Hepatocyte (in vitro differentiated cells): ENCODE results near the gene CARD10. TPM values are rescaled to one million over a fixed set of nuclear protein-coding genes. Genes with fewer than 3 reads are reported as not detected.

Source experiments
- DNase-seq: peaks from one replicate; pipeline ENCODE4 v3.0.0-alpha.2; 2016; ENCODE audit warnings: low spot score
- H2AFZ ChIP-seq: fragments of 200-600 bp; sonication (generic); 2 replicates; pipeline ENCODE4 v1.6.0; 2016; ENCODE audit warnings: antibody characterized with exemption, mild to moderate bottlenecking
- H3K27ac ChIP-seq: fragments of 200-600 bp; sonication (generic); 2 replicates; pipeline ENCODE4 v1.5.1; 2016; ENCODE audit warnings: mild to moderate bottlenecking
- H3K27me3 ChIP-seq: fragments of 200-600 bp; sonication (generic); 2 replicates; pipeline ENCODE4 v1.6.1; 2016
- H3K36me3 ChIP-seq: fragments of 200-600 bp; sonication (generic); replicated peaks from 2 replicates; pipeline ENCODE4 v1.5.1; 2016; ENCODE audit warnings: low read depth; ENCODE audit not compliant: insufficient read depth
- H3K4me1 ChIP-seq: fragments of 200-600 bp; sonication (generic); 2 replicates; pipeline ENCODE4 v1.5.1; 2016; ENCODE audit warnings: mild to moderate bottlenecking, moderate library complexity; ENCODE audit not compliant: insufficient read depth
- H3K4me2 ChIP-seq: fragments of 200-600 bp; sonication (generic); 2 replicates; pipeline ENCODE4 v1.6.0; 2016
- H3K4me3 ChIP-seq: fragments of 200-600 bp; sonication (generic); 2 replicates; pipeline ENCODE4 v1.5.1; 2016; ENCODE audit warnings: mild to moderate bottlenecking
- H3K79me2 ChIP-seq: fragments of 200-600 bp; sonication (generic); 2 replicates; pipeline ENCODE4 v1.6.0; 2017; ENCODE audit warnings: mild to moderate bottlenecking
- H3K9me2 ChIP-seq: fragments of 200-600 bp; sonication (generic); replicated peaks from 2 replicates; pipeline ENCODE4 v1.6.0; 2017; ENCODE audit warnings: mild to moderate bottlenecking; ENCODE audit not compliant: insufficient read depth
- H3K9me3 ChIP-seq: fragments of 200-600 bp; sonication (generic); 2 replicates; pipeline ENCODE4 v1.5.1; 2016; ENCODE audit warnings: low read depth, mild to moderate bottlenecking
- H4K20me1 ChIP-seq: fragments of 200-600 bp; sonication (generic); 2 replicates; pipeline ENCODE4 v1.6.0; 2016; ENCODE audit warnings: mild to moderate bottlenecking; ENCODE audit not compliant: insufficient read depth, poor library complexity, severe bottlenecking
- CTCF ChIP-seq: fragments of 200-600 bp; sonication (generic); IDR thresholded peaks from 2 replicates; pipeline ENCODE4 v1.5.1; 2016; ENCODE audit warnings: antibody characterized with exemption, mild to moderate bottlenecking; ENCODE audit not compliant: poor library complexity
- EZH2 ChIP-seq: fragments of 200-600 bp; sonication (generic); IDR thresholded peaks from 2 replicates; pipeline ENCODE4 v1.6.1; 2016; ENCODE audit warnings: antibody characterized with exemption, mild to moderate bottlenecking, borderline replicate concordance
- EZH2phosphoT487 ChIP-seq: fragments of 200-600 bp; sonication (generic); IDR thresholded peaks from one replicate; pipeline ENCODE4 v1.6.1; 2018; ENCODE audit warnings: antibody characterized with exemption, mild to moderate bottlenecking, low read depth, moderate library complexity; ENCODE audit not compliant: unreplicated experiment, severe bottlenecking
- WGBS: methylation state at CpG from one replicate; pipeline ENCODE4 v1.1.6; 2016; ENCODE audit warnings: low lambda C conversion rate; ENCODE audit errors: missing lambda C conversion rate; 5-methylcytosine and 5-hydroxymethylcytosine counted together
- polyA plus RNA-seq: library from polyadenylated mRNA; unstranded; fragments of >200 nt; fragmentation: Nextera tagmentation; extraction: Ambion mirVana; gene quantifications from 2 replicates; pipeline ENCODE4 v1.2.1, GENCODE V29; 2016
- total RNA-seq: library from RNA; depleted of rRNA; stranded (reverse); fragments of >200 nt; gene quantifications from 2 replicates; pipeline ENCODE4 v1.2.3, GENCODE V29; 2014

Gene CARD10
- total and polyA plus RNA-seq, 2 experiments from 2014 or later = 23.4 to 28.7 TPM

GRCh38 chr22:37488337-37489135 is 30.7 kb downstream of the CARD10 start:
- WGBS = 72% methylated on average over 14 of the region's 15 CpGs
- no peak for TF ChIP-seq CTCF
- no peak for TF ChIP-seq EZH2
- TF ChIP-seq EZH2phosphoT487 = no peak
- DNase-seq = no peak
- no peak overlapping the region for H3K4me3 ChIP-seq
- no peaks in the 10 kb centered on the region for H3K79me2 ChIP-seq
- H4K20me1 ChIP-seq = no peaks in the 10 kb centered on the region
- H3K27ac ChIP-seq = no peak overlapping the region
- H3K36me3 ChIP-seq = no peaks in the 10 kb centered on the region
- peaks cover 18% of the 10 kb centered on the region for H3K4me1 ChIP-seq
- H2AFZ ChIP-seq = no peak overlapping the region
- no peaks in the 10 kb centered on the region for H3K9me2 ChIP-seq
- no peaks in the 10 kb centered on the region for H3K9me3 ChIP-seq
- no peak overlapping the region for H3K4me2 ChIP-seq
- no peaks in the 10 kb centered on the region for H3K27me3 ChIP-seq

GRCh38 chr22:37487571-37487970 is 31.6 kb downstream of the CARD10 start:
- H4K20me1 ChIP-seq = no peaks in the 10 kb centered on the region
- H3K4me2 ChIP-seq = no peak overlapping the region
- TF ChIP-seq EZH2 = no peak
- TF ChIP-seq EZH2phosphoT487 = no peak
- no peak for TF ChIP-seq CTCF
- no peak overlapping the region for H3K27ac ChIP-seq
- 84% methylated on average over 4 of the region's 4 CpGs for WGBS
- H3K4me1 ChIP-seq = peaks cover 22% of the 10 kb centered on the region
- no peak overlapping the region for H3K4me3 ChIP-seq
- H3K9me2 ChIP-seq = no peaks in the 10 kb centered on the region
- no peak overlapping the region for H2AFZ ChIP-seq
- H3K79me2 ChIP-seq = no peaks in the 10 kb centered on the region
- no peaks in the 10 kb centered on the region for H3K27me3 ChIP-seq
- no peak for DNase-seq
- H3K9me3 ChIP-seq = no peaks in the 10 kb centered on the region
- H3K36me3 ChIP-seq = no peaks in the 10 kb centered on the region

GRCh38 chr22:37487129-37487528 is 32.1 kb downstream of the CARD10 start:
- no peak for DNase-seq
- H3K79me2 ChIP-seq = no peaks in the 10 kb centered on the region
- no peak overlapping the region for H3K27ac ChIP-seq
- no peaks in the 10 kb centered on the region for H3K9me3 ChIP-seq
- H3K4me3 ChIP-seq = no peak overlapping the region
- H4K20me1 ChIP-seq = no peaks in the 10 kb centered on the region
- H3K27me3 ChIP-seq = no peaks in the 10 kb centered on the region
- peaks cover 22% of the 10 kb centered on the region for H3K4me1 ChIP-seq
- H2AFZ ChIP-seq = no peak overlapping the region
- WGBS = 87% methylated on average over 10 of the region's 10 CpGs
- TF ChIP-seq CTCF (no peak), EZH2phosphoT487 (no peak), EZH2 (no peak)
- H3K4me2 ChIP-seq = no peak overlapping the region
- no peaks in the 10 kb centered on the region for H3K9me2 ChIP-seq
- H3K36me3 ChIP-seq = no peaks in the 10 kb centered on the region
